ENCODE results near the gene TTLL10. TPM values are rescaled to one million over a fixed set of nuclear protein-coding genes. Genes with fewer than 3 reads are reported as not detected.

The TTLL10 gene
- total RNA-seq, 1 donor from 2014 or later: not detected

DNA sequence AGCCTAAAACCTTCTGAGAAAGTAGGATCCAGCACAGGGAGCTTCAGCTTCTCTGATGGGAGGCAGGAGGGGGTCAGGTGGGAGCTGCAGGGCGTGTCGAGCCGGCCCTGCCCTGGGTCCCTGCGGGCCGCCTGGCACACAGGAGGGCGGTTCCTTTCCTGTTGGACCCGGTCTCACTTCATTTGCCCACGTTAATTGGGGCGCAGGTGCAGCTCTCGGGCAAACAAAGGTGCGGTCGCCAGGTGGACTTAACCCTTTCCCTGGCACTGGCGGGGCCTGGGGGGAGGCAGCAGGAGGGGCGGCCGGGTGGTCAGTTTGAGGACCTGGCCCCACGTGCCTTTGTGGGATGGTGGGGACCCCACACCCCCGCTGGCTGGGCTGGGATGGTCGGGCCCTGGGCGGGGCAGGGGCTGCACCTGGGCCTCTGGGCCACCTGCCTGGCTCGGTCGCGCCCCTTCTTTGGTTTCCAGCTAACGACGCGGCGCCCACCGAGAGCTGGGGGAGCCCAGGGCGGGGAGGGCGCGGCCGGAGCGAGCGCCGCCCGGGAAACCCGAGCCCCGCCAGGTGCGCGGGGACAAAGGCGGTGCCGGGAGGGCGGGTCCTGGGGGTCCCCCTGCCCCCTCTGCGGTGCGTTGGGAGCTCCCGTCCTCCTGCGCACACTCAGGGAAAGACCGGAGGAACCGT lies 37.0 kb upstream of the TTLL10 start:
- no peaks in the 10 kb centered on the region for H3K9me3 Mint-ChIP-seq (ENCODE audit: unreplicated experiment)
- peaks cover 3% of the 10 kb centered on the region for H3K27me3 Mint-ChIP-seq (ENCODE audit: unreplicated experiment)
- H3K36me3 Mint-ChIP-seq (ENCODE audit: low read depth, unreplicated experiment): no peaks in the 10 kb centered on the region
- TF ChIP-seq, protein P1, sequence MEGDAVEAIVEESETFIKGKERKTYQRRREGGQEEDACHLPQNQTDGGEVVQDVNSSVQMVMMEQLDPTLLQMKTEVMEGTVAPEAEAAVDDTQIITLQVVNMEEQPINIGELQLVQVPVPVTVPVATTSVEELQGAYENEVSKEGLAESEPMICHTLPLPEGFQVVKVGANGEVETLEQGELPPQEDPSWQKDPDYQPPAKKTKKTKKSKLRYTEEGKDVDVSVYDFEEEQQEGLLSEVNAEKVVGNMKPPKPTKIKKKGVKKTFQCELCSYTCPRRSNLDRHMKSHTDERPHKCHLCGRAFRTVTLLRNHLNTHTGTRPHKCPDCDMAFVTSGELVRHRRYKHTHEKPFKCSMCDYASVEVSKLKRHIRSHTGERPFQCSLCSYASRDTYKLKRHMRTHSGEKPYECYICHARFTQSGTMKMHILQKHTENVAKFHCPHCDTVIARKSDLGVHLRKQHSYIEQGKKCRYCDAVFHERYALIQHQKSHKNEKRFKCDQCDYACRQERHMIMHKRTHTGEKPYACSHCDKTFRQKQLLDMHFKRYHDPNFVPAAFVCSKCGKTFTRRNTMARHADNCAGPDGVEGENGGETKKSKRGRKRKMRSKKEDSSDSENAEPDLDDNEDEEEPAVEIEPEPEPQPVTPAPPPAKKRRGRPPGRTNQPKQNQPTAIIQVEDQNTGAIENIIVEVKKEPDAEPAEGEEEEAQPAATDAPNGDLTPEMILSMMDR (IDR thresholded peaks at IDR 0.05; ENCODE audit: unreplicated experiment): no peak
- H3K4me3 Mint-ChIP-seq (ENCODE audit: unreplicated experiment): no peak overlapping the region
- no peaks in the 10 kb centered on the region for H3K4me1 Mint-ChIP-seq (ENCODE audit: unreplicated experiment)
- no peak overlapping the region for H3K27ac Mint-ChIP-seq (ENCODE audit: unreplicated experiment)
- DNase-seq (ENCODE audit: low spot score): no peak

DNA sequence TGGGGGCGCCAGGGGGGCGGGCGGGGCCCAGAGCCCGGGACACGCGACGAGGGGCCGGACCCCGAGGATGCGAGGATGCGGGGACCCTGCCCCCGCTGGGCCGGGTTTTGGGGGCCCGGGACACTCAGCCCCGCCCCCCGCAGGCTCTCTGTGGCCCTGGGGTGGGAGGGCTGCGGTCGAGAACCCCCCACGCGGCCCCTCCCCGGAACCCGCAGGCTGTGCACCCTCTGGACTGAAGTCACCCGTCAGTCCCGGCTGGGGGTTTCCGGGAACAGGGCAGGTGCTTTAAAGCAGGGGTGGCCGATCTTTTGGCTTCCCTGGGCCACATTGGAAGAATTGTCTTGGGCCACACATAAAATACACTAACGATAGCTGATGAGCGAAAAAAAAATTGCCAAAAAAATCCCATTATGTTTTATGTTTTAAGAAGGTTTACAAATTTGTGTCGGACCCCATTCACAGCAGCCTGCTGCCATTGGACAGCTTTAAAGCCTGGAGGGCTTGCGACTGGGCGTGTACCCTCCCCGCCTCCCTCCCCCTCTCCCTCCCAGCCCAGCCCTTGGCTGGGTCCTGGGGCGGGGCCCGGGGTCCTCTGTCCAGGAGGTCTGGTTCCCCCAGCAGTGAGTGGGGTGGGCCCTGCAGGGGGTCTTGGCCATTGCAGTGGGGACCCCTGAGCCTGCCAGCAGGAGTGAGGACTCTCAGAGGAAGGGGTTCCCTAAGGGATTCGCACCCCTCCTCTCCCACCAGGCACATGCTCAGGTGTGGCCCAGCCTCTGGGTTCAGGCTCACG lies 36.2 kb upstream of the TTLL10 start:
- no peak for DNase-seq (ENCODE audit: low spot score)
- no peaks in the 10 kb centered on the region for H3K36me3 Mint-ChIP-seq (ENCODE audit: low read depth, unreplicated experiment)
- no peaks in the 10 kb centered on the region for H3K4me1 Mint-ChIP-seq (ENCODE audit: unreplicated experiment)
- H3K27ac Mint-ChIP-seq (ENCODE audit: unreplicated experiment): no peak overlapping the region
- TF ChIP-seq, protein P1 (IDR thresholded peaks at IDR 0.05; ENCODE audit: unreplicated experiment): no peak
- H3K27me3 Mint-ChIP-seq (ENCODE audit: unreplicated experiment): peaks cover 3% of the 10 kb centered on the region
- no peaks in the 10 kb centered on the region for H3K9me3 Mint-ChIP-seq (ENCODE audit: unreplicated experiment)
- H3K4me3 Mint-ChIP-seq (ENCODE audit: unreplicated experiment): no peak overlapping the region

DNA sequence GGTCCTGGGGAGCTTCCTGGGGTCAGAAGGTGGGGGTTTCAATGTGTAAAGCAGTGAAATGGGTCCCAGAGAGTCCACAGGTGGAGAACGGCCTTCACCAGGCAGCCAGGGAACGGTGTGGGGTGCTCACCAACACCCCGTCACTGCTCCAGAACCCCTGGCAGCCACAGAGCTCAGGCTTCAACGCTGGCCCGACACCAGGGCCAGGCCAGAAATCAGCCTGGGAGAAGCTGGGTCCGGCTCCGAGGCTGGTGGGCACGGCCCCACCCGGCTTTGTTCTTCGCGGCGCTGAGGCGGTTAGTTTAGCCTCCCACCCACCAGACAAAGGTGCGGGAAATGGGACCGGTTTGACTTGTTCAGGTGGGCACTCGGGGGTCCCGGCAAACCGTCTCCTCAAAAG lies 33.0 kb upstream of the TTLL10 start:
- H3K27me3 Mint-ChIP-seq (ENCODE audit: unreplicated experiment): peaks cover 4% of the 10 kb centered on the region
- no peaks in the 10 kb centered on the region for H3K36me3 Mint-ChIP-seq (ENCODE audit: low read depth, unreplicated experiment)
- no peak overlapping the region for H3K27ac Mint-ChIP-seq (ENCODE audit: unreplicated experiment)
- H3K4me1 Mint-ChIP-seq (ENCODE audit: unreplicated experiment): no peaks in the 10 kb centered on the region
- TF ChIP-seq, protein P1 (IDR thresholded peaks at IDR 0.05; ENCODE audit: unreplicated experiment): no peak
- no peaks in the 10 kb centered on the region for H3K9me3 Mint-ChIP-seq (ENCODE audit: unreplicated experiment)
- no peak for DNase-seq (ENCODE audit: low spot score)
- H3K4me3 Mint-ChIP-seq (ENCODE audit: unreplicated experiment): no peak overlapping the region

DNA sequence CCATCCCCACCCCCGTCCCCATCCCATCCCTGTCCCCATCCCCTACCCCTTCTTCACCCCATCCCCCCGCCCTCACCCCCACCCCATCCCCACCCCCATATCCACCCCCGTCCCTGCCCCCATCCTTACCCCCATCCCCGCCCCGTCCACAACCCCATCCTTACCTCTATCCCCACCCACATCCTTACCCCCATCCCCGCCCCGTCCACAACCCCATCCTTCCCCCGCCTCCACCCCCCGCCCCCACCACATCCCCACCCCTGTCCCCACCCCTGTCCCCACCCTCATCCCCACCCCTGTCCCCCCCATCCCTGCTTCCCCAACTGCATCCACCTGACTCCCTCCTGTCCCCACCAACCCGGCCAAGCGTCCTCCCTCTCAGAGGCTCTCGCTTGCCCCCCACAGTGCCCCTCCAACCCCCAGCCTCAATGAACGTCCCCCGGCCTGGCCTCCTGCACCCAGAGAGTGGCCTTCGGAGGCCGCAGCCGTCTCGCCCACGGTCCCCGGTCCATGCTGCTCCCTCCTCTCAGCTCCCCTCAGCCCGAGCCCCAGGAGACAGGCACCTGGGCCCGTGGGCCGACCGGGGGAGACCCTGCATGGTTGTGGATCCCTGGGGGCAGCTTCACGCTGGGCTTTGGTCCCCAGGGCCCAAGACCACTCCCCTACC lies 32.3 kb upstream of the TTLL10 start:
- Mint-ChIP-seq H3K27ac (ENCODE audit: unreplicated experiment) (no peak overlapping the region), H3K36me3 (ENCODE audit: low read depth, unreplicated experiment) (no peaks in the 10 kb centered on the region), H3K4me1 (ENCODE audit: unreplicated experiment) (no peaks in the 10 kb centered on the region), H3K4me3 (ENCODE audit: unreplicated experiment) (no peak overlapping the region), H3K27me3 (ENCODE audit: unreplicated experiment) (peaks cover 4% of the 10 kb centered on the region), H3K9me3 (ENCODE audit: unreplicated experiment) (no peaks in the 10 kb centered on the region)
- TF ChIP-seq, protein P1 (IDR thresholded peaks at IDR 0.05; ENCODE audit: unreplicated experiment): no peak
- no peak for DNase-seq (ENCODE audit: low spot score)

Measured in endothelial cell (in vitro differentiated cells).